ENCODE data around the gene LAMA4. TPM values are rescaled to one million over a fixed set of nuclear protein-coding genes. Genes with fewer than 3 reads are reported as not detected.

LAMA4 gene
- polyA plus RNA-seq, 2 of the 4 experiments (the other 2 are of a cell fraction), result 1.0 to 3.1 TPM

- no peaks in the 10 kb centered on the region for H3K4me1 ChIP-seq
- FAIRE-seq (no peak), ATAC-seq (no peak), DNase-seq (ENCODE audit: low read depth in 1 of 2, low spot score in 1 of 2) (no peak)
- 65% methylated on average over 1 of the region's 1 CpG for WGBS (ENCODE audit: missing lambda C conversion rate)
- no peak overlapping the region for H3K4me3 ChIP-seq
- H3K27ac ChIP-seq, result no peak overlapping the region
- TF ChIP-seq KDM1A (IDR thresholded peaks at IDR 0.05; ENCODE audit: low read depth) (no peak), FOXS1 (CRISPR knock-in tag; IDR thresholded peaks at IDR 0.05) (no peak), BHLHE40 (IDR thresholded peaks at IDR 0.05; ENCODE audit: low read depth, low read length) (no peak), JUN (IDR thresholded peaks at IDR 0.05) (no peak), NFE2L2 (conservative IDR thresholded peaks at IDR 0.05; ENCODE audit: low read length) (no peak), POLR2A (IDR thresholded peaks at IDR 0.05; ENCODE audit: low read length) (no peak), ZC3H11A (IDR thresholded peaks at IDR 0.05) (no peak), CEBPB (IDR thresholded peaks at IDR 0.05) (no peak), GATA3 (IDR thresholded peaks at IDR 0.05; ENCODE audit: borderline replicate concordance) (no peak), EP300 (IDR thresholded peaks at IDR 0.05) (no peak), HEYL (CRISPR knock-in tag; IDR thresholded peaks at IDR 0.05) (no peak), MAX (IDR thresholded peaks at IDR 0.05) (no peak), ZSCAN20 (CRISPR knock-in tag; IDR thresholded peaks at IDR 0.05) (no peak), ELK1 (IDR thresholded peaks at IDR 0.05; ENCODE audit: low read depth, low read length) (no peak), PHF8 (IDR thresholded peaks at IDR 0.05; ENCODE audit: borderline replicate concordance, low read depth) (no peak), CTCF (IDR thresholded peaks at IDR 0.05) (no peak), ATOH8 (CRISPR knock-in tag; IDR thresholded peaks at IDR 0.05; ENCODE audit: low read depth) (no peak), JUNB (IDR thresholded peaks at IDR 0.05) (no peak), BCL3 (IDR thresholded peaks at IDR 0.05) (no peak), CBX8 (IDR thresholded peaks at IDR 0.05) (no peak)
- CTCF ChIA-PET, result interaction anchor here (0.6 to 3.7 kb wide), 3 partner anchors 74 to 477 kb away, joined by 3 to 15 read pairs (median 3); partner anchors contain the start of genes FAM229B and TUBE1
- no peak overlapping the region for H3K4me2 ChIP-seq
- POLR2A ChIA-PET, result no interaction called here
- no peaks in the 10 kb centered on the region for H3K9me3 ChIP-seq
Observed at GRCh38 chr6:112160745-112161144, 93.6 kb downstream of the LAMA4 start.

- 88% methylated on average over 4 of the region's 4 CpGs for WGBS (ENCODE audit: missing lambda C conversion rate)
- no peak for ATAC-seq
- Histone ChIP-seq H3K4me2 (no peak overlapping the region), H3K4me3 (no peak overlapping the region), H3K4me1 (peaks cover 8% of the 10 kb centered on the region; the same call in 1 of the 3 replicates), H3K27ac (no peak overlapping the region), H3K9me3 (no peaks in the 10 kb centered on the region)
- no peak for TF ChIP-seq BCL3 (IDR thresholded peaks at IDR 0.05)
- TF ChIP-seq ATOH8 (CRISPR knock-in tag; IDR thresholded peaks at IDR 0.05; ENCODE audit: low read depth), result no peak
- no peak for TF ChIP-seq GATA3 (IDR thresholded peaks at IDR 0.05; ENCODE audit: borderline replicate concordance)
- TF ChIP-seq RARB (CRISPR knock-in tag; IDR thresholded peaks at IDR 0.05), result no peak
- TF ChIP-seq JUN (IDR thresholded peaks at IDR 0.05), result no peak
- no peak for TF ChIP-seq TP53 (CRISPR knock-in tag; IDR thresholded peaks at IDR 0.05)
- TF ChIP-seq ESRRA (IDR thresholded peaks at IDR 0.05; ENCODE audit: borderline replicate concordance, low read length), result no peak
- TF ChIP-seq NFE2L2 (conservative IDR thresholded peaks at IDR 0.05; ENCODE audit: low read length), result no peak
- no peak for TF ChIP-seq KDM1A (IDR thresholded peaks at IDR 0.05; ENCODE audit: low read depth)
- no peak for TF ChIP-seq KDM5A (IDR thresholded peaks at IDR 0.05)
- no peak for TF ChIP-seq ELK1 (IDR thresholded peaks at IDR 0.05; ENCODE audit: low read depth, low read length)
- TF ChIP-seq CBX8 (IDR thresholded peaks at IDR 0.05), result no peak
- TF ChIP-seq MAX (IDR thresholded peaks at IDR 0.05), result no peak
- no peak for TF ChIP-seq POLR2AphosphoS2 (conservative IDR thresholded peaks at IDR 0.05; ENCODE audit: low read length)
- no peak for TF ChIP-seq HMGXB4 (CRISPR knock-in tag; IDR thresholded peaks at IDR 0.05; ENCODE audit: borderline replicate concordance)
- no peak for FAIRE-seq
- CTCF ChIA-PET, result no interaction called here
- no peak for DNase-seq (ENCODE audit: low read depth in 1 of 2, low spot score in 1 of 2)
- POLR2A ChIA-PET, result no interaction called here
Observed at GRCh38 chr6:112156668-112157067, 97.7 kb downstream of the LAMA4 start.

Measured in A549 (cell line).